DOHH2 (cell line): ENCODE data around the gene ENO2.

Experiments
- EZH2phosphoT487 ChIP-seq: fragments of 200-600 bp; sonication (generic); IDR thresholded peaks from 2 replicates; pipeline ENCODE4 v1.6.1; 2017; ENCODE audit warnings: borderline replicate concordance, mild to moderate bottlenecking, antibody characterized with exemption, low read length, moderate library complexity, mixed read lengths
- TF ChIP-seq, protein P1 (sequence below): fragments of 200-600 bp; sonication (generic); IDR thresholded peaks from one replicate; pipeline ENCODE4 v1.5.1; 2014; ENCODE audit warnings: antibody characterized with exemption, mild to moderate bottlenecking, low read depth, low read length; ENCODE audit not compliant: poor library complexity, severe bottlenecking

- TF ChIP-seq, protein P1, sequence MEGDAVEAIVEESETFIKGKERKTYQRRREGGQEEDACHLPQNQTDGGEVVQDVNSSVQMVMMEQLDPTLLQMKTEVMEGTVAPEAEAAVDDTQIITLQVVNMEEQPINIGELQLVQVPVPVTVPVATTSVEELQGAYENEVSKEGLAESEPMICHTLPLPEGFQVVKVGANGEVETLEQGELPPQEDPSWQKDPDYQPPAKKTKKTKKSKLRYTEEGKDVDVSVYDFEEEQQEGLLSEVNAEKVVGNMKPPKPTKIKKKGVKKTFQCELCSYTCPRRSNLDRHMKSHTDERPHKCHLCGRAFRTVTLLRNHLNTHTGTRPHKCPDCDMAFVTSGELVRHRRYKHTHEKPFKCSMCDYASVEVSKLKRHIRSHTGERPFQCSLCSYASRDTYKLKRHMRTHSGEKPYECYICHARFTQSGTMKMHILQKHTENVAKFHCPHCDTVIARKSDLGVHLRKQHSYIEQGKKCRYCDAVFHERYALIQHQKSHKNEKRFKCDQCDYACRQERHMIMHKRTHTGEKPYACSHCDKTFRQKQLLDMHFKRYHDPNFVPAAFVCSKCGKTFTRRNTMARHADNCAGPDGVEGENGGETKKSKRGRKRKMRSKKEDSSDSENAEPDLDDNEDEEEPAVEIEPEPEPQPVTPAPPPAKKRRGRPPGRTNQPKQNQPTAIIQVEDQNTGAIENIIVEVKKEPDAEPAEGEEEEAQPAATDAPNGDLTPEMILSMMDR = no peak
- TF ChIP-seq EZH2phosphoT487 = no peak
These were observed 37.3 kb downstream of the ENO2 start for GRCh38 chr12:6951551-6952120.
